OCI-LY1 (cell line): ENCODE data around the gene TSPAN2.

Source experiments
- H2AFZ ChIP-seq: fragments of 200-600 bp; sonication (generic), shearing (Covaris generic); 2 replicates; pipeline ENCODE4 v1.6.0; 2014; ENCODE audit warnings: antibody characterized with exemption, mild to moderate bottlenecking, low read length
- H3F3A ChIP-seq: fragments of 200-600 bp; sonication (generic), shearing (Covaris generic); 2 replicates; pipeline ENCODE4 v1.6.0; 2014; ENCODE audit warnings: mild to moderate bottlenecking, antibody characterized with exemption, low read length, moderate library complexity; ENCODE audit not compliant: insufficient read depth
- H3K27ac ChIP-seq: fragments of 200-600 bp; sonication (generic); 2 replicates; pipeline ENCODE4 v1.5.1; 2014; ENCODE audit warnings: low read length, mixed run types, mild to moderate bottlenecking, low read depth; ENCODE audit not compliant: poor library complexity, severe bottlenecking
- H3K27me3 ChIP-seq: fragments of 200-600 bp; sonication (generic); 2 replicates; pipeline ENCODE4 v1.6.0; 2014; ENCODE audit warnings: antibody characterized with exemption, mild to moderate bottlenecking, low read length, moderate library complexity; ENCODE audit not compliant: insufficient read depth
- H3K36me3 ChIP-seq: fragments of 200-600 bp; sonication (generic); 2 replicates; pipeline ENCODE4 v1.6.1; 2014; ENCODE audit warnings: mild to moderate bottlenecking, antibody characterized with exemption, low read length, moderate library complexity, mixed read lengths; ENCODE audit not compliant: insufficient read depth
- H3K4me1 ChIP-seq: fragments of 200-600 bp; sonication (generic); 2 replicates; pipeline ENCODE4 v1.5.1; 2014; ENCODE audit warnings: mild to moderate bottlenecking, low read length, moderate library complexity; ENCODE audit not compliant: insufficient read depth, severe bottlenecking
- H3K4me2 ChIP-seq: fragments of 200-600 bp; sonication (generic), shearing (Covaris generic); 2 replicates; pipeline ENCODE4 v1.6.1; 2014; ENCODE audit warnings: low read length
- H3K4me3 ChIP-seq: fragments of 200-600 bp; sonication (generic); 2 replicates; pipeline ENCODE4 v1.5.1; 2014; ENCODE audit warnings: low read length, low read depth, mild to moderate bottlenecking, mixed read lengths; ENCODE audit not compliant: poor library complexity, severe bottlenecking
- H3K79me2 ChIP-seq: fragments of 200-600 bp; shearing (Covaris generic); 2 replicates; pipeline ENCODE4 v1.6.1; 2016; ENCODE audit warnings: mixed run types, low read length, mixed read lengths; ENCODE audit not compliant: insufficient read depth
- H3K9ac ChIP-seq: fragments of 200-600 bp; sonication (generic), shearing (Covaris generic); 2 replicates; pipeline ENCODE4 v1.6.1; 2014; ENCODE audit warnings: mild to moderate bottlenecking, low read length, mixed read lengths
- H3K9me2 ChIP-seq: fragments of 200-600 bp; sonication (generic), shearing (Covaris generic); 2 replicates; pipeline ENCODE4 v1.6.1; 2014; ENCODE audit warnings: low read depth, mild to moderate bottlenecking, low read length, mixed read lengths
- H3K9me3 ChIP-seq: fragments of 200-600 bp; shearing (Covaris generic); 2 replicates; pipeline ENCODE4 v1.6.1; 2014; ENCODE audit warnings: low read length, mixed read lengths
- H4K20me1 ChIP-seq: fragments of 200-600 bp; sonication (generic), shearing (Covaris generic); 2 replicates; pipeline ENCODE4 v1.6.0; 2016; ENCODE audit warnings: mild to moderate bottlenecking, low read length; ENCODE audit not compliant: insufficient read depth
- EZH2 ChIP-seq: fragments of 200-600 bp; sonication (generic), shearing (Covaris generic); IDR thresholded peaks from 2 replicates; pipeline ENCODE4 v1.8.0; 2017; ENCODE audit warnings: borderline replicate concordance, mixed run types, mild to moderate bottlenecking, antibody characterized with exemption, low read length, moderate library complexity, mixed read lengths
- TF ChIP-seq, protein P1 (sequence below): fragments of 200-600 bp; sonication (generic), shearing (Covaris generic); IDR thresholded peaks from 2 replicates; pipeline ENCODE4 v1.5.1; 2017; ENCODE audit warnings: mild to moderate bottlenecking, antibody characterized with exemption, low read length, moderate library complexity, mixed read lengths

The TSPAN2 gene

DNA sequence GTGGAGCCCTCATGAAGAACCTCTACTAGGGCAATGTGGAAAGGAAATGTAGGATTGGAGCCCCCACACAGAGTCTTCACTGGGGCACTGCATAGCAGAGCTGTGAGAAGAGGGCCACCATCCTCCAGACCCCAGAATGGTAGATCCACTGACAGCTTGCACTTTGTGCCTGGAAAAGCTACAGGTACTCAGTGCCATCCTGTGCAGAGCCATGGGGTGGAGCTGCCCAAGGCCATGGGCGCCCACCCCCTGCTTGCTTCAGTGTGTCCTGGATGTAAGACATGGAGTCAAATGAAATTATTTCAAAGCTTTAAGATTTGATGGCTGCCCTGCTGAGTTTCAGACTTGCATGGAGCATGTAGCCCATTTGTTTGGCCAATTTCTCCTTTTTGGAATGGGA, 76.9 kb downstream of the TSPAN2 start:
- Histone ChIP-seq H4K20me1 (no peaks in the 10 kb centered on the region), H3K79me2 (no peaks in the 10 kb centered on the region), H3K9me2 (no peaks in the 10 kb centered on the region), H3K27me3 (no peaks in the 10 kb centered on the region), H3K27ac (no peak overlapping the region), H3K4me3 (no peak overlapping the region), H3K4me2 (no peak overlapping the region), H3K36me3 (no peaks in the 10 kb centered on the region), H3K9ac (no peak overlapping the region), H3K9me3 (no peaks in the 10 kb centered on the region), H3K4me1 (no peaks in the 10 kb centered on the region), H3F3A (no peaks in the 10 kb centered on the region), H2AFZ (no peak overlapping the region)
- no peak for TF ChIP-seq EZH2
- TF ChIP-seq, protein P1, sequence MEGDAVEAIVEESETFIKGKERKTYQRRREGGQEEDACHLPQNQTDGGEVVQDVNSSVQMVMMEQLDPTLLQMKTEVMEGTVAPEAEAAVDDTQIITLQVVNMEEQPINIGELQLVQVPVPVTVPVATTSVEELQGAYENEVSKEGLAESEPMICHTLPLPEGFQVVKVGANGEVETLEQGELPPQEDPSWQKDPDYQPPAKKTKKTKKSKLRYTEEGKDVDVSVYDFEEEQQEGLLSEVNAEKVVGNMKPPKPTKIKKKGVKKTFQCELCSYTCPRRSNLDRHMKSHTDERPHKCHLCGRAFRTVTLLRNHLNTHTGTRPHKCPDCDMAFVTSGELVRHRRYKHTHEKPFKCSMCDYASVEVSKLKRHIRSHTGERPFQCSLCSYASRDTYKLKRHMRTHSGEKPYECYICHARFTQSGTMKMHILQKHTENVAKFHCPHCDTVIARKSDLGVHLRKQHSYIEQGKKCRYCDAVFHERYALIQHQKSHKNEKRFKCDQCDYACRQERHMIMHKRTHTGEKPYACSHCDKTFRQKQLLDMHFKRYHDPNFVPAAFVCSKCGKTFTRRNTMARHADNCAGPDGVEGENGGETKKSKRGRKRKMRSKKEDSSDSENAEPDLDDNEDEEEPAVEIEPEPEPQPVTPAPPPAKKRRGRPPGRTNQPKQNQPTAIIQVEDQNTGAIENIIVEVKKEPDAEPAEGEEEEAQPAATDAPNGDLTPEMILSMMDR: no peak

DNA sequence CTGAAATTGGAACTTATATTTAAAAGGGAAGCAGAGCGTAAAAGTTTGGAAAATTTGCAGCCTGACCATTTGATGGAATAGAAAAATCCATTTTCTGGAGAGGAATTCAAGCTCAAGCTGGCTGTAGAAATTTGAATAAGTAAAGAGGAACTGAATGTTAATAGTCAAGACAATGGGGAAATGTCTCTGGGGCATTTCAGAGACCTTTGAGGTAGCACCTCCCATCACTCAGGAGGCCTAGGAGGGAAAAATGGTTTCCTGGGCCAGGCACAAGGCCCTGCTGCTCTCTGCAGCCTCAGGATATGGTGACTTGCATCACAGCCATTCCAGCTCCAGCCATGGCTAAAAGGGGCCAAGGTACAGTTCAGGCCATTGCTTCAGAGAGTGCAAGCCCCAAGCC, 77.3 kb downstream of the TSPAN2 start:
- Histone ChIP-seq H3K27ac (no peak overlapping the region), H3K9me3 (no peaks in the 10 kb centered on the region), H4K20me1 (no peaks in the 10 kb centered on the region)

DNA sequence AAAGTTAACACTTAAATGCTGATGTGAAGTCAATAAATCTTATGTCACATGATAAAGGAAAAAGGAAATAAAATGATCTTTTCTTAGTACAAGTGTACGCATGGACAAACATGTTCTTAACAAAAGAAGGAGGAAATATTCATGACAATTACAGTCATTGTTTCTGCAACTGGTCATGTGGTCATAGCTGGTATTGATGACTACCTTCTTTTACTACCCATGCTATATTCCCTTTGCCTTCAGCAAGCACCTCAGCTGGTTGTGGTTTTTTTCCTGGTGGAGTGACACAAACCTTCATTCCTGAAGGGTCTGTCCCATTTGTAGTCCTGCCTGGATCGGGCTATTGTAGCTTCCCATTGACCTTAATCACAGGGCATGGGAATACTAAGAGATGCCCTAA, 83.1 kb downstream of the TSPAN2 start:
- Histone ChIP-seq H3K27me3 (no peaks in the 10 kb centered on the region), H3K9me2 (no peaks in the 10 kb centered on the region), H3K27ac (no peak overlapping the region), H3K79me2 (no peaks in the 10 kb centered on the region), H3K4me1 (no peaks in the 10 kb centered on the region), H3K4me3 (no peak overlapping the region), H2AFZ (no peak overlapping the region), H3F3A (no peaks in the 10 kb centered on the region), H3K9me3 (no peaks in the 10 kb centered on the region), H3K36me3 (no peaks in the 10 kb centered on the region), H3K9ac (no peak overlapping the region), H4K20me1 (no peaks in the 10 kb centered on the region), H3K4me2 (no peak overlapping the region)
- TF ChIP-seq EZH2: no peak
- TF ChIP-seq, protein P1: no peak

More for the DNA sequence above, 77.3 kb downstream of the TSPAN2 start:
- Histone ChIP-seq H3K9ac (no peak overlapping the region), H3K4me3 (no peak overlapping the region), H3K9me2 (no peaks in the 10 kb centered on the region), H2AFZ (no peak overlapping the region), H3F3A (no peaks in the 10 kb centered on the region), H3K79me2 (no peaks in the 10 kb centered on the region), H3K36me3 (no peaks in the 10 kb centered on the region), H3K4me1 (no peaks in the 10 kb centered on the region), H3K4me2 (no peak overlapping the region), H3K27me3 (no peaks in the 10 kb centered on the region)
- TF ChIP-seq, protein P1: no peak
- no peak for TF ChIP-seq EZH2
